HepG2 (cell line): ENCODE data around the gene PPP1R13L. TPM values are rescaled to one million over a fixed set of nuclear protein-coding genes. Genes with fewer than 3 reads are reported as not detected.

ENCODE experiments used
- BORCS8-MEF2B ChIP-seq: sonication (generic); formaldehyde crosslinking; IDR thresholded peaks from 2 replicates; pipeline ENCODE4 v1.8.0; 2022; ENCODE audit warnings: mild to moderate bottlenecking, missing genetic modification reagents
- FOXA3 ChIP-seq: IDR thresholded peaks from 2 replicates; pipeline ENCODE4 v1.6.1; 2016; ENCODE audit warnings: missing genetic modification reagents, missing compliant biosample characterization
- FOXK1 ChIP-seq: sonication (generic); formaldehyde crosslinking; IDR thresholded peaks from 2 replicates; pipeline ENCODE4 v1.4.0; 2020; ENCODE audit warnings: low read depth, missing genetic modification reagents, borderline replicate concordance
- GPN1 ChIP-seq: sonication (generic); formaldehyde crosslinking; IDR thresholded peaks from 2 replicates; pipeline ENCODE4 v1.5.1; 2020; ENCODE audit warnings: missing genetic modification reagents, borderline replicate concordance
- KLF15 ChIP-seq: sonication (generic); formaldehyde crosslinking; IDR thresholded peaks from 2 replicates; pipeline ENCODE4 v1.8.1; 2023; ENCODE audit warnings: borderline replicate concordance, mild to moderate bottlenecking, inconsistent platforms, missing genetic modification reagents, mixed read lengths
- KMT2A ChIP-seq: sonication (generic); formaldehyde crosslinking; IDR thresholded peaks from 2 replicates; pipeline ENCODE4 v1.4.0; 2020; ENCODE audit warnings: missing genetic modification reagents
- MXD3 ChIP-seq: IDR thresholded peaks from 2 replicates; pipeline ENCODE4 v1.6.1; 2016; ENCODE audit warnings: mild to moderate bottlenecking, missing biosample characterization, missing genetic modification reagents
- NFE2L1 ChIP-seq: sonication (generic); formaldehyde crosslinking; IDR thresholded peaks from 2 replicates; pipeline ENCODE4 v1.4.0; 2020; ENCODE audit warnings: missing genetic modification reagents, mild to moderate bottlenecking, borderline replicate concordance
- RBAK ChIP-seq: sonication (generic); formaldehyde crosslinking; IDR thresholded peaks from 2 replicates; pipeline ENCODE4 v1.5.1; 2020; ENCODE audit warnings: mild to moderate bottlenecking, missing genetic modification reagents
- RELA ChIP-seq: sonication (generic); formaldehyde crosslinking; IDR thresholded peaks from 2 replicates; pipeline ENCODE4 v1.4.0; 2020; ENCODE audit warnings: missing genetic modification reagents
- SALL2 ChIP-seq: sonication (generic); formaldehyde crosslinking; IDR thresholded peaks from 2 replicates; pipeline ENCODE4 v1.8.1; 2023; ENCODE audit warnings: mild to moderate bottlenecking, missing genetic modification reagents, inconsistent platforms
- ZFX ChIP-seq: sonication (generic); formaldehyde crosslinking; IDR thresholded peaks from 2 replicates; pipeline ENCODE4 v1.4.0; 2020; ENCODE audit warnings: mild to moderate bottlenecking, low read depth, missing genetic modification reagents, moderate library complexity
- ZMAT5 ChIP-seq: sonication (generic); formaldehyde crosslinking; IDR thresholded peaks from 2 replicates; pipeline ENCODE4 v1.5.0; 2020; ENCODE audit warnings: mild to moderate bottlenecking, low read depth, missing genetic modification reagents, borderline replicate concordance
- ZNF143 ChIP-seq: sonication (generic); formaldehyde crosslinking; IDR thresholded peaks from 2 replicates; pipeline ENCODE4 v1.4.0; 2020; ENCODE audit warnings: missing genetic modification reagents
- ZNF746 ChIP-seq: sonication (generic); formaldehyde crosslinking; IDR thresholded peaks from 2 replicates; pipeline ENCODE4 v1.8.0; 2022; ENCODE audit warnings: mild to moderate bottlenecking, missing genetic modification reagents
- ZNF747 ChIP-seq: sonication (generic); formaldehyde crosslinking; IDR thresholded peaks from 2 replicates; pipeline ENCODE4 v1.8.1; 2023; ENCODE audit warnings: missing genetic modification reagents, mild to moderate bottlenecking, borderline replicate concordance
- ZNF878 ChIP-seq: sonication (generic); formaldehyde crosslinking; IDR thresholded peaks from 2 replicates; pipeline ENCODE4 v1.8.1; 2023; ENCODE audit warnings: mild to moderate bottlenecking, missing genetic modification reagents, moderate library complexity
- polyA plus RNA-seq, 8 experiments: library from polyadenylated mRNA; depleted of rRNA in 3 of 8; stranded (reverse) in 7 of 8; unstranded in 1 of 8; fragments of >200 nt; fragmentation: Illumina TruSeq in 4 of 8; extraction: Trizol in 4 of 8; gene quantifications; 2 replicates each; pipeline versions ENCODE4 v1.2.1 to v1.2.3, GENCODE V29; 2011 to 2016; ENCODE audit warnings: low read depth in 4 of 8, missing spikeins in 1 of 8, mixed read lengths in 1 of 8; ENCODE audit not compliant: insufficient read depth in 1 of 8
- total RNA-seq, 5 experiments: library from RNA; depleted of rRNA; stranded (reverse); fragments of >200 nt; fragmentation: Illumina TruSeq; extraction: Trizol; gene quantifications; 2 replicates each; pipeline ENCODE4 v1.2.3, GENCODE V29; 2016; ENCODE audit warnings: low read depth in 1 of 5
- TF ChIP-seq, protein P1 (sequence below): sonication (generic); formaldehyde crosslinking; conservative IDR thresholded peaks from 2 replicates; pipeline ENCODE4 v1.4.0; 2020; ENCODE audit warnings: mild to moderate bottlenecking, missing genetic modification reagents, moderate library complexity
- TF ChIP-seq, protein P2 (sequence below): sonication (generic); formaldehyde crosslinking; conservative IDR thresholded peaks from 2 replicates; pipeline ENCODE4 v1.8.0; 2022; ENCODE audit warnings: mild to moderate bottlenecking, moderate library complexity, missing genetic modification reagents
- TF ChIP-seq, protein P3 (sequence below): fragments of 450-650 bp; IDR thresholded peaks from 2 replicates; pipeline ENCODE4 v1.6.1; 2016
- TF ChIP-seq, protein P4 (sequence below): sonication (generic); formaldehyde crosslinking; IDR thresholded peaks from 2 replicates; pipeline ENCODE4 v1.5.1; 2020; ENCODE audit warnings: mild to moderate bottlenecking, missing genetic modification reagents, borderline replicate concordance

Gene PPP1R13L
- total and polyA plus RNA-seq, 2 of the 13 experiments (the other 11 are each of a cell fraction or from before 2014, with no cell fraction given), result 1.3 to 6.6 TPM

GRCh38 chr19:45423033-45423588 is 18.2 kb upstream of the PPP1R13L start (continued):
- TF ChIP-seq ZNF143 (no peak), MXD3 (CRISPR knock-in tag) (0 out of 2 replicates have a peak, but pooled peaks have one; percentile 14), NFE2L1 (CRISPR knock-in tag) (no peak), GPN1 (no peak), BORCS8-MEF2B (CRISPR knock-in tag) (0 out of 2 replicates have a peak, but pooled peaks have one; percentile 38), RELA (CRISPR knock-in tag) (no peak), KMT2A (no peak), ZMAT5 (CRISPR knock-in tag) (no peak), KLF15 (CRISPR knock-in tag) (0 out of 2 replicates have a peak, but pooled peaks have one; percentile 10), RBAK (CRISPR knock-in tag) (no peak), ZNF878 (CRISPR knock-in tag) (no peak), SALL2 (CRISPR knock-in tag) (no peak), ZNF746 (CRISPR knock-in tag) (no peak), ZNF747 (CRISPR knock-in tag) (no peak), FOXK1 (CRISPR knock-in tag) (no peak), ZFX (no peak), FOXA3 (no peak)
- TF ChIP-seq, protein P1, sequence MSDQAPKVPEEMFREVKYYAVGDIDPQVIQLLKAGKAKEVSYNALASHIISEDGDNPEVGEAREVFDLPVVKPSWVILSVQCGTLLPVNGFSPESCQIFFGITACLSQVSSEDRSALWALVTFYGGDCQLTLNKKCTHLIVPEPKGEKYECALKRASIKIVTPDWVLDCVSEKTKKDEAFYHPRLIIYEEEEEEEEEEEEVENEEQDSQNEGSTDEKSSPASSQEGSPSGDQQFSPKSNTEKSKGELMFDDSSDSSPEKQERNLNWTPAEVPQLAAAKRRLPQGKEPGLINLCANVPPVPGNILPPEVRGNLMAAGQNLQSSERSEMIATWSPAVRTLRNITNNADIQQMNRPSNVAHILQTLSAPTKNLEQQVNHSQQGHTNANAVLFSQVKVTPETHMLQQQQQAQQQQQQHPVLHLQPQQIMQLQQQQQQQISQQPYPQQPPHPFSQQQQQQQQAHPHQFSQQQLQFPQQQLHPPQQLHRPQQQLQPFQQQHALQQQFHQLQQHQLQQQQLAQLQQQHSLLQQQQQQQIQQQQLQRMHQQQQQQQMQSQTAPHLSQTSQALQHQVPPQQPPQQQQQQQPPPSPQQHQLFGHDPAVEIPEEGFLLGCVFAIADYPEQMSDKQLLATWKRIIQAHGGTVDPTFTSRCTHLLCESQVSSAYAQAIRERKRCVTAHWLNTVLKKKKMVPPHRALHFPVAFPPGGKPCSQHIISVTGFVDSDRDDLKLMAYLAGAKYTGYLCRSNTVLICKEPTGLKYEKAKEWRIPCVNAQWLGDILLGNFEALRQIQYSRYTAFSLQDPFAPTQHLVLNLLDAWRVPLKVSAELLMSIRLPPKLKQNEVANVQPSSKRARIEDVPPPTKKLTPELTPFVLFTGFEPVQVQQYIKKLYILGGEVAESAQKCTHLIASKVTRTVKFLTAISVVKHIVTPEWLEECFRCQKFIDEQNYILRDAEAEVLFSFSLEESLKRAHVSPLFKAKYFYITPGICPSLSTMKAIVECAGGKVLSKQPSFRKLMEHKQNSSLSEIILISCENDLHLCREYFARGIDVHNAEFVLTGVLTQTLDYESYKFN (CRISPR knock-in tag), result no peak
- TF ChIP-seq, protein P2, sequence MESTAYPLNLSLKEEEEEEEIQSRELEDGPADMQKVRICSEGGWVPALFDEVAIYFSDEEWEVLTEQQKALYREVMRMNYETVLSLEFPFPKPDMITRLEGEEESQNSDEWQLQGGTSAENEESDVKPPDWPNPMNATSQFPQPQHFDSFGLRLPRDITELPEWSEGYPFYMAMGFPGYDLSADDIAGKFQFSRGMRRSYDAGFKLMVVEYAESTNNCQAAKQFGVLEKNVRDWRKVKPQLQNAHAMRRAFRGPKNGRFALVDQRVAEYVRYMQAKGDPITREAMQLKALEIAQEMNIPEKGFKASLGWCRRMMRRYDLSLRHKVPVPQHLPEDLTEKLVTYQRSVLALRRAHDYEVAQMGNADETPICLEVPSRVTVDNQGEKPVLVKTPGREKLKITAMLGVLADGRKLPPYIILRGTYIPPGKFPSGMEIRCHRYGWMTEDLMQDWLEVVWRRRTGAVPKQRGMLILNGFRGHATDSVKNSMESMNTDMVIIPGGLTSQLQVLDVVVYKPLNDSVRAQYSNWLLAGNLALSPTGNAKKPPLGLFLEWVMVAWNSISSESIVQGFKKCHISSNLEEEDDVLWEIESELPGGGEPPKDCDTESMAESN (CRISPR knock-in tag), result no peak
- TF ChIP-seq, protein P3, sequence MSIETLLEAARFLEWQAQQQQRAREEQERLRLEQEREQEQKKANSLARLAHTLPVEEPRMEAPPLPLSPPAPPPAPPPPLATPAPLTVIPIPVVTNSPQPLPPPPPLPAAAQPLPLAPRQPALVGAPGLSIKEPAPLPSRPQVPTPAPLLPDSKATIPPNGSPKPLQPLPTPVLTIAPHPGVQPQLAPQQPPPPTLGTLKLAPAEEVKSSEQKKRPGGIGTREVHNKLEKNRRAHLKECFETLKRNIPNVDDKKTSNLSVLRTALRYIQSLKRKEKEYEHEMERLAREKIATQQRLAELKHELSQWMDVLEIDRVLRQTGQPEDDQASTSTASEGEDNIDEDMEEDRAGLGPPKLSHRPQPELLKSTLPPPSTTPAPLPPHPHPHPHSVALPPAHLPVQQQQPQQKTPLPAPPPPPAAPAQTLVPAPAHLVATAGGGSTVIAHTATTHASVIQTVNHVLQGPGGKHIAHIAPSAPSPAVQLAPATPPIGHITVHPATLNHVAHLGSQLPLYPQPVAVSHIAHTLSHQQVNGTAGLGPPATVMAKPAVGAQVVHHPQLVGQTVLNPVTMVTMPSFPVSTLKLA, result no peak
- TF ChIP-seq, protein P4, sequence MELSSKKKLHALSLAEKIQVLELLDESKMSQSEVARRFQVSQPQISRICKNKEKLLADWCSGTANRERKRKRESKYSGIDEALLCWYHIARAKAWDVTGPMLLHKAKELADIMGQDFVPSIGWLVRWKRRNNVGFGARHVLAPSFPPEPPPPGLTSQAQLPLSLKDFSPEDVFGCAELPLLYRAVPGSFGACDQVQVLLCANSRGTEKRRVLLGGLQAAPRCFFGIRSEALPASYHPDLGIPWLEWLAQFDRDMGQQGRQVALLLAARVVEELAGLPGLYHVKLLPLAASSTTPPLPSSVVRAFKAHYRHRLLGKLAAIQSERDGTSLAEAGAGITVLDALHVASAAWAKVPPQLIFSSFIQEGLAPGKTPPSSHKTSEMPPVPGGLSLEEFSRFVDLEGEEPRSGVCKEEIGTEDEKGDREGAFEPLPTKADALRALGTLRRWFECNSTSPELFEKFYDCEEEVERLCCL (CRISPR knock-in tag), result no peak
